ENCODE data around the gene PTRHD1.

The PTRHD1 gene

DNA sequence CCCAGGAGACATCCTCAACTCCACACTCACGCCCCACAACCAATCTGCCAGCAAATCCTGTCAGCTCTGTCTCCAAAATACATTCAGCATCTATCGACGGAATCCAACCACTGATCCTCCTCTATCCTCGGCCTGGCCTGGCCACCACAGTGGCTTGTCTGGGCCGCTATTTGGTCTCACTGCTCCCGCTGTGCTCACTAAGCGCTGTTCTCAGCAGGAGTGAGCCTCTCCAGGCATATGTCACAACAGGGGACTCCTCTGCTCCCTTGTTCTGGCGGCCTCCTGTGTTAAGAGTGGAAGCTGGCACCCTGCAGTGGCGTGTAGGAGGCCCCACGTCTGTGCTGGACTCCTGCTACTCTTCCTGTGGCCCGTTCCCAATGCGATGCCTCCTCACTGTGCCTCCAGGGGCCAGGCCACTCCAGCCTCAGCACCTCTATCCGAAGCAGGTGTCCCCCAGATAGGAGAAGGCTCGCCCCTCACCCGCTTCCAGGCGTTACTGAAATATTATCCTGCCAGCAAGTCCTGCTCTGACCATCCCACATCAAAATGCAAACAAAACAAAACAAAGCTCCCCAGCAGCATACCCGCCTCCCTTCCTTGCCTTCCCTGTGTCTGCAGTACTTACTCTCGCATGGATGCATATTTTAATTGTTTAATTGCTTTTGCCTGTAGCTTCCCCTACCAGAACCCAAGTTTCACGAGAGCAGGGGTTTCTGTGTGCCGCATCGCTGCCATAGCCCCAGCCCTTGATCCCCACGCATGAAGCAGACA is 39.9 kb upstream of the PTRHD1 start:
- Mint-ChIP-seq H3K4me1 (no peaks in the 10 kb centered on the region), H3K4me3 (no peak overlapping the region), H3K36me3 (peaks cover 29% of the 10 kb centered on the region), H3K27ac (peak overlapping the region; percentile 8), H3K9me3 (no peaks in the 10 kb centered on the region)
- ATAC-seq (no peak), DNase-seq (ENCODE audit: low spot score in 2 of 2) (no peak)

- Mint-ChIP-seq H3K9me3 (no peaks in the 10 kb centered on the region), H3K27ac (peak overlapping the region; percentile 8), H3K4me1 (peaks cover 5% of the 10 kb centered on the region), H3K4me3 (no peak overlapping the region), H3K36me3 (peaks cover 35% of the 10 kb centered on the region)
- ATAC-seq: no peak
- DNase-seq (ENCODE audit: low spot score in 2 of 2): no peak
Observed at GRCh38 chr2:24832521-24832920, 39.3 kb upstream of the PTRHD1 start.

DNA sequence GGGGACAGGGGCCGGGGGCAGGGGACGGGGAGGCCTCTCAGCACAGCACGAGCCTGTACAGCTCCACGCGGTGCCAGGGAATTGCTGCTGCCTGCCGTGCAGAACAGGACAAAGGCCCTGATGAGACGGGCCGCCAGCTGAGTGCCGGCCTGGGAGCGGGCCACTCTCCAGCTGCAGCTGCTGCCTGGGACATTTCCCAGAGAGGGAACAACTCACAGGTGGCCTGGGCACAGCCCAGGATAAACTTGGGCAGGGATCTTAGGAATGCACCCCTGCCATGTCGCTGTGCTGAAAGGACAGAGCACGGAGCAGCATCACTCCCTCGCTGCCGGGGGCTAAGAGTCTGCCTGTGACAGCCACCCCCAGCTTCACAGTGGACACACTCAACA is 38.9 kb upstream of the PTRHD1 start:
- no peak overlapping the region for H3K4me3 Mint-ChIP-seq
- H3K27ac Mint-ChIP-seq: peak overlapping the region; percentile 8
- peaks cover 9% of the 10 kb centered on the region for H3K4me1 Mint-ChIP-seq
- ATAC-seq (no peak), DNase-seq (ENCODE audit: low spot score in 2 of 2) (no peak)
- peaks cover 39% of the 10 kb centered on the region for H3K36me3 Mint-ChIP-seq
- no peaks in the 10 kb centered on the region for H3K9me3 Mint-ChIP-seq

GRCh38 chr2:24831221-24832072 is 38.3 kb upstream of the PTRHD1 start:
- H3K36me3 Mint-ChIP-seq: peaks cover 37% of the 10 kb centered on the region
- no peaks in the 10 kb centered on the region for H3K9me3 Mint-ChIP-seq
- no peak overlapping the region for H3K4me3 Mint-ChIP-seq
- peaks cover 15% of the 10 kb centered on the region for H3K4me1 Mint-ChIP-seq
- H3K27ac Mint-ChIP-seq: peak overlapping the region; percentile 68
- no peak for ATAC-seq
- no peak for DNase-seq (ENCODE audit: low spot score in 2 of 2)

DNA sequence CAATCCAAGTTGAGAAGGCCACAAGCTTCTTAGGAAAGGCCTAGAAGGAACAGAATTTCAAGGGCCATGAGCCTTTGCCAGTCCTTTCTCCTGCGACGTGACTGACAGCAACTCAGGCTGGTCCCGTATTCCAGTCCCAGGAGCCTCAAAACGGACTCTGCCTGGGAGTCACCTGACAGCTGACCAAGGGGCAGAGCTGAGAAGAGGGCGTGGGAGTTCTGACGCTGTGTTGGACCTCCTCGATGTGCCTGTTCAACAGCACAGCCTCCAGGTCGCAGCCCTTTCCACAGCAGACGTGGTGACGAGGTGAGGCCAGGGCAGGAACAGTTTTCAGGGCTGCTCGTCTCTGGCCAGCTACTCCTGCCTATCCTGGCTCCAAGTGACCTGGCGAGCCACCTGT is 37.6 kb upstream of the PTRHD1 start:
- H3K27ac Mint-ChIP-seq: peak overlapping the region; percentile 68
- no peaks in the 10 kb centered on the region for H3K9me3 Mint-ChIP-seq
- H3K4me3 Mint-ChIP-seq: no peak overlapping the region
- ATAC-seq (no peak), DNase-seq (ENCODE audit: low spot score in 2 of 2) (no peak)
- H3K36me3 Mint-ChIP-seq: peaks cover 35% of the 10 kb centered on the region
- H3K4me1 Mint-ChIP-seq: peaks cover 22% of the 10 kb centered on the region

DNA sequence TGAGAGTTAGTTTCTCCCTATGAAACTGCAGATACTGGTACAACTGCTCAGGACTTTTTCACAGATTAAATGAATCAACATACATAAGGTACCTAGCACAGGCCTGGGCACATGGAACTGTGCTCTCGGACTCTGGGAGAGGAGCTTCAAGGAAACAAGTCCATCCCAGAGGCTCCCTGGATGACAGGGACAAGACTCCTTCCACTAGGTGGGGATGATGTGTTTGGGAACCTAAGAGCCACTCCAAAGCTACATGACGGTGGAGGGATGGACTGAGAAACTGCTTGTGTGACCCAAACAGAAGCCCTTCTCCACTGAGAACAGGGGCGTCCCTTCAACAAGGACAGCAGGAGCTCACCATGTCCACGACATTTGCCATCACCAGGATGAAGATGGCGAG is 37.2 kb upstream of the PTRHD1 start:
- Mint-ChIP-seq H3K4me3 (no peak overlapping the region), H3K4me1 (peaks cover 26% of the 10 kb centered on the region), H3K27ac (no peak overlapping the region), H3K9me3 (no peaks in the 10 kb centered on the region), H3K36me3 (peaks cover 39% of the 10 kb centered on the region)
- ATAC-seq (no peak), DNase-seq (ENCODE audit: low spot score in 2 of 2) (no peak)

DNA sequence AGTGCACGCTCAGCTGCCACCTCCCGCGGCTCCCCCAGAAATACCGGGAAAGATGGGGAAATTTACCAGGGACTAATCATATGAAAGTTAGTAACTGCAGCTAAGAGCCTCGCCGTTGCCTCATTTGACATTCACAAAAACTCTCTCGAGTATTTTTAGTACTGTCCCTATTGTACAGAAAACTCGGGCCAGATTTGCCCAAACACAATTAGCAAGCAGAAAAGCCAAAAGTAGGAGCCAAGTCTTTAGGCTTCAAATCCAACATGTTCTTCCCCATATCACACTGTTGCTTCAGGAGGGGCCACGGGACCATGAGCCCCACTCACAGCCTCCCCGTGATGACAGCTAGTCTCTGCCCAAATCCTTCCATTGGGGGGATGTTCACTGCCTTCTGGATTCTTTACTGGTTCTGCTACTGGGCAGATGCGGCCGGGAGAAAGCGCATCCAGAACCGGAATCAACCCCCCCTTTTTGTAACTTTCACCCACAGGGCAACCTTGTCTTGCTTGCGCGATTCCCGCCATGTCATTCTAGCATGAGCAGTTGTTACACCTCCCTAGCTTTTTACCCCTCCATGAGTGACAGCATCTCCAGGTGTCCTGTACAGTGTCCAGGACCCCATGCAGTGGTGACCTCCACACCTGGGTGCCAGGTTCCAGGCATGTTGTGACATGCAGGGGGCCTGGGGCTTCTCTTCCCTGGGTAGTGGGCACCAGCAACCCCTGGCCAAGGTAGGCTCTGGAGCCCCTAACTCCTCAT is 35.2 kb upstream of the PTRHD1 start:
- Mint-ChIP-seq H3K9me3 (no peaks in the 10 kb centered on the region), H3K27ac (peak overlapping the region; percentile 37)

DNA sequence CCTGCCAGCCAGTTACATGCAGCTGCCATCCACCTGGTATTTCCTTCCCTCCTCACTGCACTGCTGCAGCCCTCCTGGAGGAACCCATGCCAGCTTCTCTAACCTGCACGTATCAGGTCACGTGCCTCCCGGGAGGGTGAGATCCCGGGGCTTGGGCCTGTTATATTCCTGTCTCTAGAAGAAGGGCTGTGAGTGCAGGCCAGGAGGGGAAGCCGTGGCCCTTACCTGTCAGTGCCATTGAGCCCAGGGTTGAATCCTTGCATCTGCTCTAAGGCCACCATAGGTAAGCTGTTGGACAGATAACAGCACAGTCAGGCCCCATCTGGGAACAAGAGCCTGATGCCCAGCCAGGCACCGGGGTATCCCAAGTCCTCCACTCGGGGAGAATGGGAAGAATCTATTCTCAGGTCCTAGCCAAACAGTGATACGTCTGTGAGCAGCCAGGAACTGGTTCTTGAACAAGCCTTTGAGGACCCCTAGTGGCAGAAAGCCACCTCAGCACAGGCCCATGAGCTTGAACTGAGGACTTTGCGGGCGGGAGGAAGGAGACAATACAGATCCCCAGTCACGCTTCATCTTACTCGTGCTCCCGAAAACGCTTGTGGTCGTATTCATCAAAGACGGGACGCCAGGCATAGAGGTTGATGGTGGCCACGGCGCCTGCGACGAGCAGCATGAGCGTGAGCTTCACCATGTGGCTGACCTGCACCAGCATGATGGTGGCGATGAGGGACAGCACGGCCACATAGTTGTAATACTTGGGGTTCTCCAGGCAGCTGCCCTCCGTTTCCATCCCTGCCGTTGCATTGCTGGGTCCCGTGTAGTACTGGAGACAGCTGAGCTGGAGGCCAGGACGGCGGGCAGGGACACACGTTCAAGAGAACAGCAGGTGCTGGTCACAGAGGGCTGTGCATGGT is 34.4 kb upstream of the PTRHD1 start:
- Mint-ChIP-seq H3K9me3 (no peaks in the 10 kb centered on the region), H3K36me3 (peaks cover 61% of the 10 kb centered on the region), H3K4me1 (peaks cover 26% of the 10 kb centered on the region), H3K27ac (peak overlapping the region; percentile 89), H3K4me3 (no peak overlapping the region)
- ATAC-seq (peak; percentile 86), DNase-seq (ENCODE audit: low spot score in 2 of 2) (peak; percentile 51 to 79)

More for the DNA sequence above, 35.2 kb upstream of the PTRHD1 start:
- H3K4me1 Mint-ChIP-seq: peaks cover 26% of the 10 kb centered on the region
- ATAC-seq (no peak), DNase-seq (ENCODE audit: low spot score in 2 of 2) (no peak)
- peaks cover 58% of the 10 kb centered on the region for H3K36me3 Mint-ChIP-seq
- H3K4me3 Mint-ChIP-seq: no peak overlapping the region

GRCh38 chr2:24826773-24827145 is 33.6 kb upstream of the PTRHD1 start:
- Mint-ChIP-seq H3K4me3 (no peak overlapping the region), H3K27ac (peak overlapping the region; percentile 89), H3K4me1 (peaks cover 26% of the 10 kb centered on the region), H3K9me3 (no peaks in the 10 kb centered on the region), H3K36me3 (peaks cover 65% of the 10 kb centered on the region)
- peak; percentile 2 for ATAC-seq
- no peak for DNase-seq (ENCODE audit: low spot score in 2 of 2)

DNA sequence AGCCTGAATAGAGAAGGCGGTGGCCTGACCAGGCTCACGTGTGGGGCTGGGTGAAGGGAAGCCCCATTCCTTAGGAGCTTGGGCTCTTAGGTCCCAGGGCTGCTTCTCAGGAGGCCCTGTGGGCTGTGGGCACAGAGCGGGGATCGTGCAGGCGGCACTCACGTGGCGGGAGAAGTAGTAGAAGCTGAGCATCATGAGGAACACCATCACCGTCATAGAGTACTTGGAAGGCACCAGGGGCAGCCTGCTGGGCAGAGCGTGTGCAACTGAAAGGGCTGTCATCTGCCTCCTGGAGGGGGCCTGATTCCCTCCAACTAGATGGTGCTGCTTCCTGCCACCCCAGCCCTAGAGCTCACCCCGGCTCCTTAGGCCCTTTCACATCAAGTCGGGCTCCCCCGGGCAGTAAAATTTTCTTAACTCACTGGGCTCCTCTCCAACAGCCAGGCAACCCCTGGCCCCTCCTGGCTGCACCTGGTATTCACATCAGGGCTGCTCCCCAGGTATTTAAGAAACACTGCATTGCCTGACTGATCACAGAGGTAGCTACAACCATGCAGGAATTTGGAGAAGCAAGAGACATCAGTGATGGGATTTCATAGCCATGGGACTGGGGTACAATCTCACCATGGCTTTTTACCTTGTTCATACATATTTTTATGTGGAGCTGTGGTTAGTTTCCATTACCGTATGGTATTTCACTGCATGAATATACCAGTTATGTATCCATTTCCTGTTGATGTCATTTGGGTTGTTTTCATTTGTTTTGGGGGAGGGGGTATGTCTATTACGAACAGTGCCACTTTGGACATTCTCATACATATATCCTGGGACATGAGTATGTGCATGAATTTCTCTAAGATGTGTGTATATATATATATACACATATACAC is 32.9 kb upstream of the PTRHD1 start:
- H3K27ac Mint-ChIP-seq: peak overlapping the region; percentile 89
- H3K9me3 Mint-ChIP-seq: no peaks in the 10 kb centered on the region
- H3K36me3 Mint-ChIP-seq: peaks cover 71% of the 10 kb centered on the region
- ATAC-seq: peak; percentile 55
- H3K4me3 Mint-ChIP-seq: no peak overlapping the region
- peaks cover 26% of the 10 kb centered on the region for H3K4me1 Mint-ChIP-seq
- no peak for DNase-seq (ENCODE audit: low spot score in 2 of 2)

DNA sequence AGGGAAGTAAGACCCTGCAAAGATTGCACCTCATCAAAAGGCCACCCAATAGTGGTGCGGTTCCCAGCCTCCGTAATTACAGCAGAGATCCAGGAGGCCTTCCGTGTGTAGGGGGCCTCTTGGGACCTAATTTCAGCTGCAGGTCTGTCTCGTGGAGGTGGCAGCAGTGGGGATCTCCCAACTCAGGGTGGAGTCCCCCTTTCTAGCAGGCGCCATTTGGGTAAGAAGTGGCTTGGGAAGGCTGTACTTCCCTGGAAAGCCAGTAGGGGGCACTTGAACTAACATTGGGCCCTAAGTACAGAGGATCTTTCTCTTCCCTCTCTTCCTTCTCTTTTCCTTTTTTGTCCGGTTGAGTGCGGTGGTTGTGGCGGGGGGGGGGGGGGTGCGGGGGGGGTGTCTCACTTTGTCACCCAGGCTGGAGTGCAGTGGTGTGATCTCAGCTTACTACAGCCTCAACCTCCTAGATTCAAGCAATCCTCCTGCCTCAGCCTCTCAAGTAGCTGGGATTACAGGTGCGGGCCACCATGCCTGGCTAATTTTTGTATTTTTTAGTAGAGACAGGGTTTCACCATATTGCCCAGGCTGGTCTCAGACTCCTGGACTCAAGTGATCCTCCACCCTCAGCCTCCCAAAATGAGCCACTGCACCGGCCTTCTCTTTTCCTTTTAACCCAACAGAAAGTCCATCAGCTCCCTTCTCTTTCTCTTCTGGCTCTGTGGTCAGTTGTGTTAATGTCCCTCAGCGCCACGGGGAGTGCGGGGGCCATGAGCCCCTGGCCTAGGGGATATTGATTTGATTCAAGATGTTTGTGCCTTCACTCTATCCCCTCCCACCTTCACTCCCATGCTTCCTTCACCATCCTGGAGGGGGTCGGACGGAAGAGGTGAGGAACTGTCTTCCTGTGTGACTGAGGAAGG is 32.0 kb upstream of the PTRHD1 start:
- Mint-ChIP-seq H3K36me3 (peaks cover 80% of the 10 kb centered on the region), H3K27ac (peak overlapping the region; percentile 89), H3K4me1 (peaks cover 26% of the 10 kb centered on the region), H3K9me3 (no peaks in the 10 kb centered on the region), H3K4me3 (no peak overlapping the region)
- no peak for ATAC-seq
- DNase-seq (ENCODE audit: low spot score in 2 of 2): peak in 1 of 2 donors; percentile 31

DNA sequence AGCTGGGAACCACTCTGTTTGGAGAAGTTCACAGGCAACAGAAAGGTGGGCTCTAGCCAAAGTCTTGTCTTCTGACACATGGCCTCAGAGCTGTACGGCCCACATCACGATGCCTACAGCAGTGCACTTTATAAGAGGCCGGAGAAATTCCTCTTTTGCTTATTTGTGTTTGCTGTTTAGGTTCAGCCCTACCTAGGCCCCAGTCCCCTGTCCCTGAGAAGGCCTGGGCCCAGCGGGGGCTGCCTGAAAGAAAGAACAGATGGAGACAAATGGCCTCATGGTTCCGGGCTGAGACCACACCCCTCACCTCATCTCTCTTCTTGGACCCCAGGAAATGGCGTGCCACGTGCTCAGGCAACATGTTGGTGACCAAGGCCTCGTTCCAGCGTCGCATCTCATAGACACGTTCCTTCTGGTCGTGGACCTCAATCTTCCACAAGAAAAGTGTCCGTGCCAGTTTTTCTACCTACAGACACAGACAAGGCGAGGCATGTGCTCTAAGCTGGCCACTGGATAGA is 30.9 kb upstream of the PTRHD1 start:
- peak overlapping the region; percentile 89 for H3K27ac Mint-ChIP-seq
- no peak for DNase-seq (ENCODE audit: low spot score in 2 of 2)
- no peaks in the 10 kb centered on the region for H3K9me3 Mint-ChIP-seq
- H3K36me3 Mint-ChIP-seq: peaks cover 91% of the 10 kb centered on the region
- H3K4me3 Mint-ChIP-seq: no peak overlapping the region
- no peak for ATAC-seq
- peaks cover 26% of the 10 kb centered on the region for H3K4me1 Mint-ChIP-seq

Measured in stimulated activated effector memory CD8-positive, alpha-beta T cell treated with anti-CD3 and anti-CD28 coated beads, Interleukin-12 subunit alpha, Interleukin-12 subunit beta, amount 100 ng/mL, for 72 hours (primary cell).